Endodermal cell (in vitro differentiated cells): ENCODE measurements around the gene UGT1A3. TPM values are rescaled to one million over a fixed set of nuclear protein-coding genes. Genes with fewer than 3 reads are reported as not detected.
"Not testable (repeated sequence)": the region's sequence is repeated elsewhere in the genome, so short reads cannot be mapped to it uniquely, and the experiment has no call there.

Experiments used
- DNase-seq: peaks from one replicate; pipeline ENCODE4 v3.0.0-alpha.2; 2017
- H3K27ac ChIP-seq: 2 replicates; pipeline ENCODE4 v1.5.1; 2013; ENCODE audit warnings: mild to moderate bottlenecking, low read depth, low read length, moderate library complexity
- H3K27me3 ChIP-seq: 2 replicates; pipeline ENCODE4 v1.6.1; 2013; ENCODE audit warnings: mild to moderate bottlenecking, low read length, moderate library complexity; ENCODE audit not compliant: insufficient read depth, control insufficient read depth, poor library complexity, severe bottlenecking
- H3K36me3 ChIP-seq: 2 replicates; pipeline ENCODE4 v1.7.0; 2013; ENCODE audit warnings: mild to moderate bottlenecking, low read length, moderate library complexity; ENCODE audit not compliant: control insufficient read depth, insufficient read depth
- H3K4me1 ChIP-seq: one replicate; pipeline ENCODE4 v1.7.0; 2013; ENCODE audit warnings: low read length; ENCODE audit not compliant: control insufficient read depth, insufficient read depth
- H3K4me3 ChIP-seq: 2 replicates; pipeline ENCODE4 v1.5.1; 2013; ENCODE audit warnings: mild to moderate bottlenecking, low read length, moderate library complexity
- H3K9ac ChIP-seq: 2 replicates; pipeline ENCODE4 v1.6.1; 2013; ENCODE audit warnings: mild to moderate bottlenecking, low read length, moderate library complexity; ENCODE audit not compliant: poor library complexity, severe bottlenecking; ENCODE audit errors: extremely low read depth
- H3K9me3 ChIP-seq: 2 replicates; pipeline ENCODE4 v1.6.1; 2013; ENCODE audit warnings: mild to moderate bottlenecking, low read length, moderate library complexity; ENCODE audit not compliant: control insufficient read depth
- H3K27ac Mint-ChIP-seq: 2 replicates; pipeline ENCODE4 v1.8.0; 2020; ENCODE audit warnings: mixed read lengths
- H3K27me3 Mint-ChIP-seq: 2 replicates; pipeline ENCODE4 v1.8.0; 2021; ENCODE audit warnings: mild to moderate bottlenecking, mixed read lengths; ENCODE audit not compliant: insufficient read depth
- H3K36me3 Mint-ChIP-seq: 2 replicates; pipeline ENCODE4 v1.8.0; 2020; ENCODE audit warnings: low read depth, mixed read lengths
- H3K4me1 Mint-ChIP-seq: 2 replicates; pipeline ENCODE4 v1.8.0; 2020; ENCODE audit warnings: mixed read lengths
- H3K4me3 Mint-ChIP-seq: 2 replicates; pipeline ENCODE4 v1.8.0; 2020; ENCODE audit warnings: mild to moderate bottlenecking, moderate library complexity, mixed read lengths
- H3K9me3 Mint-ChIP-seq: 2 replicates; pipeline ENCODE4 v1.8.0; 2020; ENCODE audit warnings: mild to moderate bottlenecking, mixed read lengths
- CTCF ChIP-seq: fragments of 200-600 bp; sonication (generic); conservative IDR thresholded peaks from 2 replicates; pipeline ENCODE4 v1.5.0; 2021; ENCODE audit warnings: antibody characterized with exemption, mild to moderate bottlenecking
- WGBS, 2 experiments: methylation state at CpG; one replicate each; pipeline versions ENCODE4 v1.1.5 to v1.1.7; 2013; ENCODE audit warnings: missing lambda C conversion rate in 2 of 2, mixed read lengths in 1 of 2; ENCODE audit not compliant: insufficient coverage in 1 of 2, insufficient read length in 1 of 2; 5-methylcytosine and 5-hydroxymethylcytosine counted together
- total RNA-seq, 2 donors: library from RNA; stranded (reverse); fragmentation: NEBNext Ultra II Directional in 1 of 2; extraction: Animal tissue kit (Norgen Biotek cat#: 25700) in 1 of 2; gene quantifications; 2 replicates in 1 of 2; 3 replicates in 1 of 2; pipeline ENCODE4 v1.2.1, GENCODE V29; 2021

The UGT1A3 gene
- total RNA-seq, 2 donors from 2014 or later: not detected

- H3K4me3 ChIP-seq: no peak overlapping the region
- H3K36me3 ChIP-seq: no peaks in the 10 kb centered on the region
- Mint-ChIP-seq H3K27me3 (peaks cover 17% of the 10 kb centered on the region), H3K27ac (no peak overlapping the region), H3K9me3 (no peaks in the 10 kb centered on the region), H3K4me1 (peaks cover 5% of the 10 kb centered on the region), H3K4me3 (no peak overlapping the region), H3K36me3 (no peaks in the 10 kb centered on the region)
- no peaks in the 10 kb centered on the region for H3K27me3 ChIP-seq
- no peak overlapping the region for H3K27ac ChIP-seq
- H3K9me3 ChIP-seq: no peaks in the 10 kb centered on the region
- 89 to 100% methylated on average over 6 to 7 of the region's 7 CpGs for WGBS, 2 experiments
- no peaks in the 10 kb centered on the region for H3K4me1 ChIP-seq
- TF ChIP-seq CTCF: no peak
- H3K9ac ChIP-seq: no peak overlapping the region
- no peak for DNase-seq
Measured at GRCh38 chr2:233713262-233713615, 15.6 kb upstream of the UGT1A3 start.

- peaks cover 17% of the 10 kb centered on the region for H3K27me3 Mint-ChIP-seq
- H3K9me3 Mint-ChIP-seq: no peaks in the 10 kb centered on the region
- Histone ChIP-seq H3K9me3 (no peaks in the 10 kb centered on the region), H3K27me3 (no peaks in the 10 kb centered on the region), H3K4me3 (no peak overlapping the region), H3K27ac (no peak overlapping the region), H3K36me3 (no peaks in the 10 kb centered on the region), H3K9ac (no peak overlapping the region), H3K4me1 (no peaks in the 10 kb centered on the region)
- 91 to 100% methylated on average over 2 of the region's 2 CpGs for WGBS, 2 experiments
- no peak for DNase-seq
- no peak for TF ChIP-seq CTCF
- no peaks in the 10 kb centered on the region for H3K36me3 Mint-ChIP-seq
- peaks cover 5% of the 10 kb centered on the region for H3K4me1 Mint-ChIP-seq
- H3K4me3 Mint-ChIP-seq: no peak overlapping the region
- H3K27ac Mint-ChIP-seq: no peak overlapping the region
Measured at GRCh38 chr2:233714121-233714520, 14.7 kb upstream of the UGT1A3 start.

GRCh38 chr2:233718552-233718951, 10.3 kb upstream of the UGT1A3 start, which contains the start of gene UGT1A4:
Gene UGT1A4, plus strand, starts transcription at chr2:233718736. Its CDS starts 85 bp downstream, at chr2:233718821.
- no peak within 1 kb of the TSS for H3K4me3 Mint-ChIP-seq
- peaks cover 28% of the 10 kb centered on the region for H3K9me3 Mint-ChIP-seq
- no peaks in the 10 kb centered on the region for H3K36me3 Mint-ChIP-seq
- Histone ChIP-seq H3K4me3 (no peak within 1 kb of the TSS), H3K9me3 (peaks cover 17% of the 10 kb centered on the region), H3K36me3 (no peaks in the 10 kb centered on the region), H3K4me1 (no peaks in the 10 kb centered on the region), H3K9ac (no peak within 1 kb of the TSS), H3K27me3 (no peaks in the 10 kb centered on the region), H3K27ac (no peak within 1 kb of the TSS)
- peaks cover 25% of the 10 kb centered on the region for H3K27me3 Mint-ChIP-seq
- no peak within 1 kb of the TSS for H3K27ac Mint-ChIP-seq
- DNase-seq: no peak
- WGBS, 2 experiments: 93 to 100% methylated on average over 3 to 7 of the region's 7 CpGs
- TF ChIP-seq CTCF: no peak
- H3K4me1 Mint-ChIP-seq: no peaks in the 10 kb centered on the region

GRCh38 chr2:233736868-233737653, 8.2 kb downstream of the UGT1A3 start:
- H3K9ac ChIP-seq, H3K27me3 ChIP-seq, H3K27me3 Mint-ChIP-seq, H3K36me3 ChIP-seq, H3K36me3 Mint-ChIP-seq, H3K4me1 Mint-ChIP-seq, H3K4me3 Mint-ChIP-seq, DNase-seq, H3K4me1 ChIP-seq, H3K27ac Mint-ChIP-seq, H3K27ac ChIP-seq, H3K4me3 ChIP-seq: not testable (repeated sequence)
- H3K9me3 ChIP-seq: peaks cover 22% of the 10 kb centered on the region
- 90 to 93% methylated on average over 11 to 14 of the region's 14 CpGs for WGBS, 2 experiments
- peaks cover 26% of the 10 kb centered on the region for H3K9me3 Mint-ChIP-seq
